ENCODE data around the gene EEF1AKMT4. TPM values are rescaled to one million over a fixed set of nuclear protein-coding genes. Genes with fewer than 3 reads are reported as not detected.
A peak's percentile ranks its signal among the peaks of the same experiment; 100 is the strongest.

EEF1AKMT4 gene
- total and polyA plus RNA-seq, 2 of the 4 experiments (the other 2 are of a cell fraction): 2.9 to 3.6 TPM

- Histone ChIP-seq H2BK5ac (ENCODE audit: low read depth, low read length, poor library complexity, severe bottlenecking) (no peak overlapping the region), H3K56ac (ENCODE audit: extremely low read depth, insufficient read depth, low read length) (no peak overlapping the region), H4K91ac (ENCODE audit: insufficient read depth, low read depth, low read length) (no peak overlapping the region), H2BK15ac (ENCODE audit: low read depth, low read length) (no peak overlapping the region), H3K9me3 (ENCODE audit: control insufficient read depth, insufficient read depth, low read length) (no peaks in the 10 kb centered on the region), H3K27ac (ENCODE audit: insufficient read depth, low read length) (no peak overlapping the region), H3K23ac (ENCODE audit: low read depth, low read length) (no peak overlapping the region), H3K4me3 (ENCODE audit: insufficient read depth, low read depth, low read length) (no peak overlapping the region), H3K9me1 (ENCODE audit: insufficient read depth, low read length) (no peaks in the 10 kb centered on the region), H2AFZ (replicated peaks; ENCODE audit: low read length, poor library complexity) (no peak overlapping the region), H4K8ac (ENCODE audit: low read depth in 2 of 2, low read length in 2 of 2) (no peak overlapping the region), H3K9ac (ENCODE audit: low read depth, low read length) (no peak overlapping the region), H2AK5ac (ENCODE audit: low read depth, low read length) (no peak overlapping the region), H3K4me1 (ENCODE audit: control insufficient read depth, insufficient read depth, low read length) (no peaks in the 10 kb centered on the region; the same call in 1 of the 2 replicates), H2BK20ac (ENCODE audit: low read depth, low read length) (no peak overlapping the region), H3K27me3 (ENCODE audit: control insufficient read depth, insufficient read depth, low read length) (peaks cover 62% of the 10 kb centered on the region), H3K4ac (ENCODE audit: low read depth, low read length) (no peak overlapping the region), H3K18ac (ENCODE audit: low read depth, low read length) (no peak overlapping the region), H2BK120ac (ENCODE audit: low read depth, low read length) (no peak overlapping the region), H3K36me3 (ENCODE audit: control insufficient read depth, insufficient read depth, low read length) (no peaks in the 10 kb centered on the region), H3K14ac (replicated peaks; ENCODE audit: low read depth, low read length) (no peak overlapping the region), H4K20me1 (ENCODE audit: insufficient read depth, low read length) (no peaks in the 10 kb centered on the region), H2AK9ac (replicated peaks; ENCODE audit: low read depth, low read length, poor library complexity) (peak overlapping the region; percentile 23), H3K4me2 (ENCODE audit: low read depth, low read length) (no peak overlapping the region), H3K79me1 (ENCODE audit: low read depth in 1 of 2, low read length in 2 of 2) (no peaks in the 10 kb centered on the region), H4K5ac (ENCODE audit: low read depth, low read length) (no peak overlapping the region)
- TF ChIP-seq RAD21 (IDR thresholded peaks at IDR 0.05; ENCODE audit: low read length) (peak; percentile 33; the same call in 1 of the 2 replicates), CTCF (conservative IDR thresholded peaks at IDR 0.05; ENCODE audit: low read depth, low read length) (peak; percentile 60), SMC3 (IDR thresholded peaks at IDR 0.05; ENCODE audit: low read depth, low read length) (peak; percentile 49), POLR2A (IDR thresholded peaks at IDR 0.05; ENCODE audit: low read depth, low read length) (no peak), ELK1 (IDR thresholded peaks at IDR 0.05; ENCODE audit: borderline replicate concordance, low read depth, low read length) (no peak)
- ChIA-PET POLR2A (ENCODE audit: unreplicated experiment) (no interaction called here), CTCF (interaction anchor here (0.8 to 1.6 kb wide), 10 partner anchors 11 to 329 kb away, joined by 3 to 10 read pairs (median 4); partner anchors contain the start of gene EEF1AKMT4)
- dilution Hi-C loops (cut with HindIII; ENCODE audit: low sequenced_read_pairs, unreplicated experiment): no loop called here
- DNase-seq: no peak
- peak; percentile 44; the same call in 1 of the 2 replicates for ATAC-seq (ENCODE audit: low read depth)
- no CpG with 5 or more reads among the region's 2 CpGs for WGBS, 2 experiments (ENCODE audit: extremely low coverage in 2 of 2, insufficient read length in 1 of 2)
- intact Hi-C loops (cut with micrococcal nuclease): loop anchor here (5.0 kb wide), 1 partner anchor 60 kb away; no protein-coding TSS in a partner anchor
- in situ Hi-C loops (cut with MboI; ENCODE audit: low sequenced_read_pairs): no loop called here
- no TSS peak for BruUV-seq (replicated peaks)
Observed at GRCh38 chr3:184227481-184227935, 22.0 kb upstream of the EEF1AKMT4 start.

Measured in IMR-90 (cell line).